ENCODE measurements around the gene IL17B.
"Not testable (repeated sequence)": the region's sequence is repeated elsewhere in the genome, so short reads cannot be mapped to it uniquely, and the experiment has no call there.

The IL17B gene

DNA sequence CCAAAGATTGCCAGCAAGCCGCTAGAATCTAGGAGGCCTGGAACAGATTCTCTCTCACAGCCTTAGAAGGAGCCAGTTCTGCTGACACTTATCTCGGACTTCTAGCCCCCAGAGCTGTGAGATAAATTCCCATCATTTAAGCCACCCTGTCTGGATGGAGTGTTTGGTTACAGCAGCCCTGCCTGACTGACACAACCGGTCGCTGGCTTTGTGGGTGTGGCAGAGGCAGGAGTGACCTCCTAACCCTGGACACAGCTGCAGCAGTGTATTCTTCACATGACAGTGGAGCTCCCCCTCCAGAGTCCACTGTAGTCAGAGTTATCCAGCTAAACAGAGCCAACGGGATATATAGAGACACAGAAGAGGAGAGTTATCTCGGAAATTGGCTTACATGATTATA is 21.2 kb upstream of the IL17B start:
- DNase-seq (ENCODE audit: low spot score): no peak

DNA sequence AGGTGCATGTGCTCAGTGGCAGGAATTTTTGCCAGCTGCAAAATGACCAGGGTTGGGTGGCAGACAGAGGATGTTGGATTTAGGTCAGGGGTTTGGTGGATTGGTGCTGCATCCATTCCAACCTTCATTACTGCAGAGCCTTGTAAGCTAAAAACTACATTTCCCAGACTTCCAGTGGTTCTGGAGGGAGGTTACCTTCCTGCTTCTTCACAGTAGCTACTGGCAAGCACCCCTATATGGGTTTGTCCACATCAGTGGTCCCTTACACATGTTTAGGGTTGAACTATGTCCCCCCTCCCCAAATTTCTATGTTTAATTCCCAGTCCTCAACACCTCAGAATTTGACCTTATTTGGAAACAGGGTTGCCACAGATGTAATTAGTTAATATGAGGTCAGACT is 20.7 kb upstream of the IL17B start:
- no peak for DNase-seq (ENCODE audit: low spot score)

DNA sequence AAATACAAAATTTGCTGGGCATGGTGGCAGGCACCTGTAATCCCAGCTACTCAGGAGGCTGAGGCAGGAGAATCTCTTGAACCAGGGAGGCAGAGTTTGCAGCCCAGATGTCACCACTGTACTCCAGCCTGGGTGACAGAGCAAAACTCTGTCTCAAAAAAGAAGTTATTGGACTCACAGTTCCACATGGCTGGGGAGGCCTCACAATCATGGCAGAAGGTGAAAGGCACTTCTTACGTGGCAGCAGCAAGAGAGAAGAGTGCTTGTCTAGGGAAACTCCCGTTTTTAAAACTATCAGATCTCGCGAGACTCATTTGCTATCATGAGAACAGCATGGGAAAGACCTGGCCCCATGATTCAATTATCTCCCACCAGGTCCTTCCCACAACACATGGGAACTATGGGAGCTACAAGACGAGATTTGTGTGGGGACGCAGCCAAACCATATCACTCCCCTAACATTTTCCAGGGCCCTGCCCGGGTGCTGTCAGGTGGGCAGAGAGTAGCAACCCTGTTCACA is 19.7 kb upstream of the IL17B start:
- DNase-seq (ENCODE audit: low spot score): not testable (repeated sequence)

DNA sequence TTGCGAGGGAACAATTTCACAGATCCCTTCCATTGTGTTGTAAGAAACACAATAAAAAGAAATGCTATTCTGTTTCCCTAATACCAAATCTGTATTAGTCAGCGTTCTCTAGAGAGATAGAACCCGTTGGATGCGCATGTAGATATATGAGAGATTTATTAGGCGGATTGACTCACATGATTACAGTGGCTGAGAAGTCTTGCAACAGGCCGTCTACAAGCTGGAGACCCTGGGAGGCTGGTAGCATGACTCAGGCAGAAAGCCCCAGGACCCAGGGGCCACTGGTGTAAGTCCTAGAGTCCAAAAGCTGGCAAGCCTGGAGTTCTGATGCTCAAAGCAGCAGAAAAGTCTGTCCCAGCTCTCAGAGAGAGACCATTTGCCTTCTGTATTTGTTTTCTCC is 18.4 kb upstream of the IL17B start:
- DNase-seq (ENCODE audit: low spot score): no peak

DNA sequence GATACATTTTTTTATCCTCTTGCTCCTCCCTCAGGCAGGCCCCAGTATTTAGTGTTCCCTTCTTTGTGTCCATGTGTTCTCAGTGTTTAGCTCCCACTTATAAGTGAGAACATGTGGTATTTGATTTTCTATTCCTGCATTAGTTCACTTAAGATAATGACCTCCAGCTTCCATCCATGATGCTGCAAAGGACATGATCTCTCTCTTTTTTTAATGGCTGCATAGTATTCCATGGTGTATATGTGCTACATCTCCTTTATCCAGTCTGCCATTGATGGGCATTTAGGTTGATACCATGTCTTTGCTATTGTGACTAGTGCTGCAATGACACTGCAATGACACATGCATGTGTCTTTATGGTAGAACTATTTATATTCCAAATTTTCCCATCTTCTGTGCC is 15.9 kb upstream of the IL17B start:
- DNase-seq (ENCODE audit: low spot score): not testable (repeated sequence)

DNA sequence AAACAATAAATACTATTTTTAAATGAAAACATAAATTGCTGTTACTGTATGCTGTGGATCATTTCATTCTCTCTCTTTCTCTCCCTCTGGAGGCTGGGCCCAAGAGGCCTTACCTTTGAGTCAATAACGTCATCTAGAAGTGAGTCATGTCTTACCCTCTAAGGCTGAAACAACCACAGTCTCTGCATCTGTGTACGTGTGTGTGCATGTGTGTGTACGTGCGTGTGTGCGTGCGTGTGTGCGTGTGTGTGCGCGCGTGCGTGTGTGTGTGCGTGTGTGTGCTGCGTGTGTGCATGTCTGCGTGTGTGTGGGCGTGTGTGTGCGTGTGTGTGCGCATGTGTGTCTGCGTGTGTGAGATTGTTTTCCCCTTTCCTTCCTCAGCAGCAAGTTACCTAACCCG is 13.6 kb upstream of the IL17B start:
- no peak for DNase-seq (ENCODE audit: low spot score)

DNA sequence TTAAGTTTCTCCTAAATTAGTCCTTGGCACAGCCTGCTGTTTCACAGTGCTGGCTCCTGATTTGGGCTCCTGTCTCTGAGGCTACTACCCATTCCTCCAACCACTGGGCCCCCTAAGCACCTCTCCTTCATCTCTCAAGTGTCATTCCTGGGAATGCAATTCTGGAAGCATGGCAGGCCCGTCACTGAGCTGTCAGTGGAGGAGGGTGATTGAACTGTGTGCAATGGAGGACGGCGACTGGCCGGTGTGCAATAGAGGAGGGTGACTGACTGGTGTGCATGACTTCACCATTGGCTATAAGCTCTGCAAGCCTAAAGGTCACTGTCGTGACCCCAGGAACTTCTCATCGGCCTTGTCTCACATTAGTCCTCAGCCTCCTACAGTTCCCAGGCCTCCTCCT is 12.4 kb upstream of the IL17B start:
- DNase-seq (ENCODE audit: low spot score): no peak

DNA sequence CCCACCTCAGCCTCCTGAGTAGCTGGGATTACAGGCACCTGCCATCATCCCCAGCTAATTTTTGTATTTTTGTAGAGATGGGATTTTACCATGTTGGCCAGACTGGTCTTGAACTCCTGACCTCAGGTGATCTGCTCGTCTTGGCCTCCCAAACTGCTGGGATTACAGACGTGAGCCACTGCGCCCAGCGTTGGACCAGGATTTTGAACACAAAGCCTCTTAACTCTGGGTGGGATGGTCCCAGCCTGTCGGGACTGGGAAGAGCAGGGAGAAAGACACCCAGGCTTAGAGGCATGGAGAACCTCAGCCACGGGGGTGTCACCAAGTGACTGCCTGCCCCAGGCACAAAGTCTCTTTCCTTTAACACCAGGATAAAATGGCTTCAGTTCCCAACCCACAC is 12.0 kb upstream of the IL17B start:
- DNase-seq (ENCODE audit: low spot score): not testable (repeated sequence)

DNA sequence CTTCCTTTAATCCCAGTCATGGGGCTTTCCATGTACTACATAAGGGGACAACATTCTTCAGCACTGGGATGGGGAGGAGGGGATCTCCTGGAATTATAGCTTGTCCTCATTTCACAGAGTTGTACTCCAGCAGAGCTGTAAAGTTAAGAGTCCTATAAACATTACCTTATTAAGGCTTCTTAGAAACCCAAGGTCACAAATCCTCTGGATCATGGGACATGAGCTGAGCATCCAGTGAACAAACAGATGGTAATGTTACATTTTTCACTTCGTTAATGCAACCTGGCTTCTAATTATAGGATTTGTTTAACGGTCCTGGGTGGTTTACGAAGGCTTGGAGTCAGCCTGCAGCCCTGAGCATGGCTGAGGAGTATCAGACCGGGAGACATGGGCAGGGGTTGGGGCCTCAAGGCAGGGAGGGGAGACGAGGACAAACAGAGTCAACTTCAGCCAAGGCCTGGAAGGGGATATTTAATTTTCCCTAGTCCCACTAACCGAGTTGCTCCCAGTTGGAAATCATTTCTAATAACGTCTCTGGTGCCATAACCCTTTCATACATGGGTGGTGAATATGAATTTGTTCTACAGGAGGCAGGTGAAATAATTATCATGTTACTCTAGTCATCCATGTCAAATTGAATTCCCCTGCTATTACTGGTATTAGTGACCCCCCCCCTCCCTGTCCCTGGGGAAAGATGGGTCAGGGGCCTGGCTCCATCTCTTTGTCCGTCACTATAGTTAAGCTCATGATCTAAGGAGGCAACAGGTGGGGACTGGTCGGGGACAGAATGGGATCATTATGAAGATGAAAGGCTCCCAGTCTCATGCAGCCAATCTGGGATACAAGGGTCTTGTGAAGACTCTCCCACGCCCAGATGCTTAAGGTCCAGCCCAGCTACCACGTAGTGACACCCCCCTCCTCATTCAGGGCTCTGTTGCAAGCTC is 10.7 kb upstream of the IL17B start:
- no peak for DNase-seq (ENCODE audit: low spot score)

DNA sequence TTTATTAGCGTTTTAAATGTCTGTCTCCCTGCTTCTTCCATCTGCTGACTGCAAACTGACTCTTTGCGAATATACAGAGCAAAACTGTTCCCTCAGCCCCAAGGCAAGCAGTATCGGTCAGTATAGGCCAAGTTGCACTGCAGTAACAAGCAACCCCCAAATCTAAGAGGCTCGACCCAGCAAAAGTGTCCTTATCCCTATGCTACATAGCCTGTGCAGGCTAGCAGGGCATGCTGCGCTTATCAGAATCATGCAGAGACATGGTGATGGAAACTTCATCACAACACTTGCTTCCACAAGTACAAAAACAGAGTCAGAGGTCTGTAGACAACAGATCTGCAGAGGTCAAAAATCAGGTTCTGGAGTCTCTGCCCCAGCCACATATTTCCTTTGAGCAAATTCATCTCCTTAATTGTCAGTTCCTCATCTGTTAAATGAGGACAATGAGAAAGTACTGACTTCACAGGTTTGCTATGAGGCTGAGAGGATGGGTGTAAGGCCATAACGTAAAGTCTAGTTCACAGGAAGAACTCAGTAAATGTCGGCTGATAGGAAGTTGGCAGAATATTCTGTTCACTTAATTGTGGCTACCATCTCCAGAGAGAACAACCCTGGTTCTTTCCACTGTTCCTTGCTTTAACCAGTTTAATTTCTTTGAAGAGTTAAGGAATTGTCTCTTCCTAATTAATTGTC is 9.6 kb upstream of the IL17B start:
- no peak for DNase-seq (ENCODE audit: low spot score)

DNA sequence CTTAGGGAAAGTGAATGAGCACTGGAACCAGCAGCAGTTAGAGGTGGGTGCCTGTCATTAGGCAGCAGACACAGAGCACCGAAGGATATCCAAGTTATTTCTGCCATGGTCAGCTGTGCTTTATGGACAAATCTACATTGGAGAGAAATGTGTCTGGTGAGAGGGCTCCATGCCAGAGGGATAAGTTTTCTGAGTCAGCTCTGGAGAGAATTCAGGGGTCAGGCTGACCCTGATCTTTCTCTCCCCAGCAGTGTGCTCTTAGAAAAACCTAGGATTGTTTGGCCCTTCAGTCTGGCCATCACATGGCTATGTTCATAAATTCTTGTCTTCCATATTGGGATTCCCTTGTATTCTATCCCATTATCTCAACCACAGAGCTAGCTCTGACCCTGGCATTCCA is 8.9 kb upstream of the IL17B start:
- no peak for DNase-seq (ENCODE audit: low spot score)

DNA sequence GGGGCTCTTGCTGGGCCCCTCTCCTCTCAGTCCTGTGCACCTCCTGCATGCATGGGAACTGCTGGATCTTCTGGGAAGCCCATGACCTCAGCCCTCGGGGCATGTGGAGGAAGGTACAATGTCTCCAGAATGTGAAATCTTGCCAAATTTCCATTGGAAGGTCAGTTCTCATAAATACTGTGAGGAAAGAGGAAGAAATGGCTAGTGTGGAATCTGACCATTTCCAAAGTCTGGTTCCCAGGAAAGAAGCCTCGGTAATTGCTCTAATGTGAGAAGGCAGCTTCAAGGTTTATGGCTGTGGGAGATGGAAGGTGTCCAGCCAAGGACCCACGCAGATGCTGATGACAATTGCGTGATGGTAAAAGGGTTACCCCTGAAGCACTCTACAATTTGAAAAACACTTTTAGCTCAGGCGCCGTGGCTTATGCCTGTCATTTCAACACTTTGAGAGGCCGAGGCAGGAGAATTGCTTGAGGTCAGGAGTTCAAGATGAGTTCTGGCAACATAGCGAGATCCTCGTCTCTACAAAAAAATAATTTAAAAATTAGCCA is 8.1 kb upstream of the IL17B start:
- DNase-seq (ENCODE audit: low spot score): no peak

DNA sequence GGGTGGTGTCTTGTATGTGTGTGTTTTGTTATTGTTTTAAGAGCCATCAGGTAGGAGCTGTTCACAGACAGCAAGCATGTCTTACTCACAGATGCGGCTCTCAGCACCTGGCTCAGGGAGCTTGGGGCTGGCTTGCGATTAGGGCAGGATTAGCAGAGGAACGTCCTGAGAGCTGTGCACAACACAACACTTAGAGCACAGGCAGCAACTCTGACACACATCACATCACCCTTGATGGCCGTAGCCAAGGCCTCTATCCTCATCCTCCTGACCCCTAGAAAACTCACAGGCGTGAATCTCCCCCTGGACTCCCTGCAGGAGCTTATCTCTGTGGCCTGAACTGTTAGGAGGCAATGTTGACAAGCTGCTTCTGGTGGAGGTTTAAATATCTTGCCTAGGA is 7.1 kb upstream of the IL17B start:
- DNase-seq (ENCODE audit: low spot score): no peak

DNA sequence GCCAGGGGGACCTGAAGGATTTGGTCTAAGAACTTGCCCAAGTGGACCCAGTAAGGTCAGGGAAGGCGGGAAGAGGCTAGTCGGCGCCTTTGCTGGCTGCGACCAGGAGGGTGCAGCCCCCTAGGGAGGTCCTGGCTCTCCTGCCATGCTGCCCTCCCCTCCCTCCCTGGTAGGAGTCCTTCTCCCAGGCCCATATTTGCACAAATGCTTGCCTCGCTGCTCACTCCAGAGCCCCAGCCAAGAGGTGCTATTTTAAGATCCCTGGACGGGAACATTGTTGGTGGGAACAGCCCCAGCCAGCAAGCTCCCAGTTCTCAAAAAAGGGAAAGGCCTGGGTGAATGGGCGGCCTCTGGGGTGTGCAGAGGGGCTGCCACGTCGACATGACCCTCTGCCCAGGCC is 4.3 kb upstream of the IL17B start:
- DNase-seq (ENCODE audit: low spot score): no peak

DNA sequence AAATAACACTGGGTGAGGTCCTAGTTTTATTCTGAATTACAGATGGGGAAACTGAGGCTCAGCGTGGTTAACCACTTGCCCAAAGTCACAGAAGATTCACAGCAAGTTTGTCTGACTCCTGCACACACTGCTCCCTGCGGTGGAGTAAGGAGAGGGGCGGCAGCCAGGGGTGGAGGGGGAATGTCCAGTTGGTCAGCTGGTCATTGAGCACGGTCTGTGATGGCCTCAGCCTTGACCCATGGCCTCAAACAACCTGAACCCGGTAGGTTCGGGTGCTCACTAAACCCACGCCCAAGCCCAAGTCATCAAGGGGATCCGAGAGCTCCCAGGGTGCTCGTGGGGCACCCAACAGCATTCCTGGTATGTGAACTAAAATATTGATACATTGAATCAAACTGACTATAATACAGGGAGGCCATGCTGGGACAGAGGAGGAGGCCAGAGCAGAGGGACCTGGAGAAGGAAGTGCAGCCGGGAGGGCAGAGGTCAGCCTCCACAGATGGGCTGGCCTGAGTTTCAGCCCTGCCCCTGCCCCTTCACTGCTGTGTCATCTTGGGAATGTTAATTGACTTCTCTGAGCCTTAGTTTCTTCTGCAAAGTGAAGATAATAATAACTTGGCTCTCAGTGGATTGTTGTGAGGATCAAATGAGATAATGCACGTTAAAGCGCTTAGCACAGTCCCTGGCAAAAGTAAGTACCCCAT is 3.6 kb upstream of the IL17B start:
- DNase-seq (ENCODE audit: low spot score): no peak

DNA sequence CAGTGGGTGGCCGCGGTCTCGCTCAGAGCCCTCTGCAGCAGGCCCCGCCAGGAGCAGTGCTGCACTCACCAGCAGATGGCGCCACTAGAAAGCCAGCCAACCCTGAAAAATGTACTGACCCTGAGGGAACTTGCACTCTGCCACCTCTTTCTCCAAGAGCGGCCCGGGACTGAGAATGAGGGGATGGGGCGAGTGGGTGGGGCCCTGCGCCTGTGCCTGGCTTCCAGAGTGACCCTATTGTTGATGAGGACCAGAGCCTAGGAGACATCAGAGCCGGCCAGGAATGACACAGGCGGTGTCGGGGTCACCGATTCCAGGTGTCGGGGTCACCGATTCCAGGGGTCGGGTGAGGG is 2.9 kb upstream of the IL17B start:
- DNase-seq (ENCODE audit: low spot score): peak; percentile 65

DNA sequence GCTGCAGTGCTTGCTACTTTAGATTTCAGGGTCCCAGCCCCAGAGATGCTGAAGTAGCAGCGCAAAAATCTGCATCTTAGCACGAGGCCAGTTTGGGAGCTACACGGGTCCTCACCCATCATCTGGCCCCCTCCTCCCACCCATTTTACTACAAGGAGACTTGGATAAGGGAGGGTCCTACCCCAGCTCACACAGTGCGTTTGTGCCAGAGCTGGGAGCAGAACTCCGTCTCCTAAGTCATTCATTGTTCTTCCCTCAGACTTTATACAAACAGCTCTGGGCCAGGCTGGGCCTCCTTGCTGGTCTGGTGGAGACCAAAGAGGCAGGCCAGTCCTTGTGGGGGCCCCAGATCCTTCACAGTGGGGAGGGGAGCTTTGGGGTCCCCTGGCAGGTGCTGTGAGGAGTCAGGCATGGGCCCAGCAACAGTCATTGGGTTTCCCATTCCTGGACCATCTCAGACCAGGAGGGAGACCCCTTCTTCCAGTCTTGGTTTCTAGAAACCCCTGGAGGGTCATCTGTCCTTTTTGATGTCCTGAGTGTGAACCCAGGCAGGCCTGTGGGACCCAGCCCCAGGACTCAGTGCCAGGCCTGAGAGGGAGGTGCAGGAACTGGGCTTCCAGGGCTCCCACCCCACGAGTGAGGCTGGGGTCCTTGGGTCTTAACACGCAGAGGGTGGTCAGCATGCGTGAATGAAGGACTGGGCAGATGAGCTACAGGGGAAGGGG is 2.3 kb upstream of the IL17B start:
- no peak for DNase-seq (ENCODE audit: low spot score)

DNA sequence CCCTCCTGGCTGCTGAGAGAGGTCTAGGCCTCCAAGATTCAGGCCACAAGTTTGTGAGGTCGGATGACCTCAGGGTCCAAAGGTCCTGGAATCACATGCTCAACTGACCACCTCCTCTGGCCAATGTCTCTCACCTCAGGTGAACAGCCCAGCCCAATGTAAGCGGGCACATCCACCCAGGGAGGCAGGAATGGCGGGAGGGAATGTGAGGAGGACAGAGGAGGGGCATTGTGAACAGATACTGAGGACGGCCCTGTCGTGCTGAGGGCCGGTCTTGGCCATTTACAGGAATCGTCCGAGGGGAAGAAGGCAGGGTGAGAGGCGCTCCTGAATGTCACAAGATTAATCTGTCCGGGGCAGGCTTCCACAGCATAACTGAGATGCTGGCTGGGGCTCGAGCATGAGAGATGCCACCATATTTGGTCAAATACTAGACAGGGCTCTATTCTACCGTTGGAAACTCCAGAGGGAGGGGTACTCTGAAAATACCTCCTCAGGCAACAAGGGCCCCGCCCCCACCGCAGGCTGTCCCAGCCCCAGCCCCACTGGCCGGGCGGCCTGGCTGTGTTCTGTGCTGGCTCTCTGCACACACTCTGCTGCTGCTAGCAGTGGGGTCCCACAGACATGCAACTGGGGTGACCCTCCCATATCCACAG is 1.5 kb upstream of the IL17B start:
- no peak for DNase-seq (ENCODE audit: low spot score)

DNA sequence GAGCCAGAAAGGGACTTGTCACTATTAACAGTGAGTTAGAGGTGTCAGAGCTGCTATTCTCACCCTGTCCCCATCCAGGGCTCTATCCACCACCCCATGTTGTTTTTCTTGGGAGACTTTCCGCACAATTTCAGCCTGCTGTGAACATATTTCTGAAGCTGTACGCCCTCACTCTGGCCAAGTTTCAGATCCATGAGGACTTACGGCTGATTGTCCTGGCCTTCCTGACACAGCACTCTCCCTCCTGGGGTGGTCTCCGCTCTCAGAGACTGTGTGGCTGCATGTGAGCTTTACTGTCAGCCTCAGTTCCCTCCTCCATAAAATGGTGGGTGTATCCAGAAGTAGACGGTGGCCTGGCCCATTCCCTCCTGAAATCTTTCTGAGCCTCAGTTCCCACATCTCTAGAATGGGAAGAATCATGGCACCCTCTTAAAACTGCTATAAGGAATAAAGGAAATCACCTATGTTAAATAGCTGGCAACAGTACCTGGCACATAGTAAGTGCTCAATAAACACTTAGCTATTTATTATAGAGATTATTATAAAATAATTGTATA is 804 bp upstream of the IL17B start:
- no peak for DNase-seq (ENCODE audit: low spot score)

DNA sequence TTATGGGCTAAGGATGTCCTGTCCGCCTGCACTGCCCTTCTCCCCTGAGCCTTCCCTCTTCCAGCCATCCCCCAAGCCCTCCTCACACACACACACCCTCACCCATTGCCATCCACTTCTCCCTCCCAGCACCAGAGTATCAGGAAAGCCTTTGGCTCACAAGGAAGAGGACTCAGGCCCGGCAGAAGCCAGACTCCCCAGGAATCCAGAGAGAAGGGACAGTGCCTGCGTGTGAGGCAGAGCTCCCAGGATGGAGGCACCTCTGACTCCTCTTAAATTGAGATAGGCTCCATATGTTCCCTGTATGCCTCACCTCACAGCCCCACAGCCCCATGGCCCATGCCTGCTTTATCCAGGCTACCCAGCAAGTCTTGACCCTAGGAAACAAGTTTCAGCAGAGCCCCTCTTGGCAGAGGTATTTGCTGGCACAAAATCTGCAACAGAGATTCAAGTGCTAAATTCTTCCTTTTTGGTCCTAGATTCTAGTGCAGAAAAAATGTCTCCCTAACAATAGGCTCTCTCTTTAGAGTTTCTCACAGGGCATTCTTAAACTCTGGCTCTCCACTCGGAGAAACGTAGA is 761 bp downstream of the IL17B start:
- DNase-seq (ENCODE audit: low spot score): no peak

All from SW480 (cell line).